ENCODE measurements around the gene HRAS.

DNA sequence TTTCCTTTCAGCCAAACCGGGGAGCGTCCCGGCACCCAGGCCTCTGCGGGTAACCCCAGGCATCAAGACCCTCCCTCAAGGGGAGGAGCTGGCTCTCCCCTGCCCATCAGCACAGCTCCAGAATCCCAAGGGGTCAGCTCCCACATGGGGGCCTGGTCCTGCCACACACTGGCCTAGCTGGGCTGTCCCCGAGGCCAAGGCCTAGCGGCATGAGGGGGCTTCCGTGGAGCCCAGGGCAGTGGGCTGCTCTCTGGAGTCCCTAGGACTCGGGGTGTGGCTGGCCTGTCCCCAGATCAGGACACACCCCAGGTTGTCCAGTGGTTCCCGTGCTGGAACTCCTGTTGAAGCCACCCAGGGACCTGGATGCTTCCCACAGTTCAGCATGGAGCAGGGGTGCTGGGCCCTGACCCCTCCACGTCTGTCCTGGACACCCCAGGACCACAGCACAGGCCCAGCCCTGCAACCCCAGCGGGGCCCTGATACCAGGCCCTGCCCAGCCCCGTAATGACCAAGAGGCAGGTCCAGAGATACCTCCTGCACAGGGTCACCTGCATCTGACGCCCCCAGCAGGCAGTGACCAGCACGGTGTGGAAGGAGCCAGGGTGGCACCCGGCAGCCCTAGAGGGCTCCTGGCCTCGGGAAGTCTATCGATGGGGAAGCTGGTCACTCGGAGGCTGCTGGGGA is 5.5 kb downstream of the HRAS start:
- TF ChIP-seq, protein P1, sequence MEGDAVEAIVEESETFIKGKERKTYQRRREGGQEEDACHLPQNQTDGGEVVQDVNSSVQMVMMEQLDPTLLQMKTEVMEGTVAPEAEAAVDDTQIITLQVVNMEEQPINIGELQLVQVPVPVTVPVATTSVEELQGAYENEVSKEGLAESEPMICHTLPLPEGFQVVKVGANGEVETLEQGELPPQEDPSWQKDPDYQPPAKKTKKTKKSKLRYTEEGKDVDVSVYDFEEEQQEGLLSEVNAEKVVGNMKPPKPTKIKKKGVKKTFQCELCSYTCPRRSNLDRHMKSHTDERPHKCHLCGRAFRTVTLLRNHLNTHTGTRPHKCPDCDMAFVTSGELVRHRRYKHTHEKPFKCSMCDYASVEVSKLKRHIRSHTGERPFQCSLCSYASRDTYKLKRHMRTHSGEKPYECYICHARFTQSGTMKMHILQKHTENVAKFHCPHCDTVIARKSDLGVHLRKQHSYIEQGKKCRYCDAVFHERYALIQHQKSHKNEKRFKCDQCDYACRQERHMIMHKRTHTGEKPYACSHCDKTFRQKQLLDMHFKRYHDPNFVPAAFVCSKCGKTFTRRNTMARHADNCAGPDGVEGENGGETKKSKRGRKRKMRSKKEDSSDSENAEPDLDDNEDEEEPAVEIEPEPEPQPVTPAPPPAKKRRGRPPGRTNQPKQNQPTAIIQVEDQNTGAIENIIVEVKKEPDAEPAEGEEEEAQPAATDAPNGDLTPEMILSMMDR (IDR thresholded peaks at IDR 0.05): no peak
- TF ChIP-seq POLR2AphosphoS5 (IDR thresholded peaks at IDR 0.05; ENCODE audit: insufficient read depth in 1 of 2, low read depth in 1 of 2) (no peak), POLR2A (IDR thresholded peaks at IDR 0.05) (no peak)
